H1 (cell line): ENCODE data around the gene LGALS4. TPM values are rescaled to one million over a fixed set of nuclear protein-coding genes. Genes with fewer than 3 reads are reported as not detected.

ENCODE experiments used
- CTCF ChIA-PET: fragments of 300-600 bp; sonication (Branson Sonifier 250); formaldehyde crosslinking; loops from one replicate; lab custom pipeline; 2021; ENCODE audit not compliant: partially characterized antibody; lab: Charles Lee
- POLR2A ChIA-PET: fragments of 300-600 bp; sonication (Branson Sonifier 250); formaldehyde crosslinking; loops from one replicate; lab custom pipeline; 2021; ENCODE audit warnings: inconsistent platforms; ENCODE audit not compliant: partially characterized antibody; lab: Charles Lee
- DNase-seq, 2 experiments: peaks; one replicate each; pipeline versions ENCODE4 v3.0.0 to v3.0.0-alpha.2; 2010 to 2022; ENCODE audit warnings: low spot score in 2 of 2, low read depth in 1 of 2, mixed read lengths in 1 of 2
- FAIRE-seq: peaks from 2 replicates; lab custom pipeline; 2011; peaks lifted over from hg19 to GRCh38; lab: Jason Lieb, UNC
- H2AFZ ChIP-seq: 2 replicates; pipeline ENCODE4 v1.8.1; 2012; ENCODE audit warnings: low read length, inconsistent platforms
- H2AK5ac ChIP-seq: 2 replicates; pipeline ENCODE4 v1.6.1; 2013; ENCODE audit warnings: low read depth, low read length
- H2BK120ac ChIP-seq: replicated peaks from 2 replicates; pipeline ENCODE3; 2013; ENCODE audit warnings: low read depth, low read length, inconsistent platforms
- H2BK12ac ChIP-seq: 2 replicates; pipeline ENCODE4 v1.6.1; 2013; ENCODE audit warnings: low read depth, low read length
- H2BK15ac ChIP-seq: 2 replicates; pipeline ENCODE4 v1.6.1; 2013; ENCODE audit warnings: low read length
- H2BK20ac ChIP-seq: 2 replicates; pipeline ENCODE4 v1.6.1; 2013; ENCODE audit warnings: low read length
- H2BK5ac ChIP-seq: 2 replicates; pipeline ENCODE4 v1.6.1; 2013; ENCODE audit warnings: low read depth, low read length
- H3K14ac ChIP-seq: 2 replicates; pipeline ENCODE4 v1.6.1; 2013; ENCODE audit warnings: inconsistent platforms; ENCODE audit not compliant: insufficient read length
- H3K18ac ChIP-seq: 2 replicates; pipeline ENCODE4 v1.6.1; 2013; ENCODE audit warnings: low read length; ENCODE audit errors: extremely low read depth
- H3K23ac ChIP-seq: 2 replicates; pipeline ENCODE4 v1.6.1; 2013; ENCODE audit warnings: inconsistent platforms; ENCODE audit not compliant: insufficient read length
- H3K23me2 ChIP-seq: 2 replicates; pipeline ENCODE4 v1.6.1; 2013; ENCODE audit warnings: low read depth, low read length
- H3K27ac ChIP-seq: 2 replicates; pipeline ENCODE4 v1.6.1; 2011; ENCODE audit warnings: low read depth, low read length, inconsistent platforms
- H3K27me3 ChIP-seq, 4 experiments: replicated peaks in 1 of 4; 1 replicate in 1 of 4; 2 replicates in 3 of 4; pipeline versions ENCODE4 v1.6.1 to v1.8.1; 2011 to 2013; ENCODE audit warnings: low read length in 3 of 4, mild to moderate bottlenecking in 3 of 4, inconsistent platforms in 2 of 4, mixed read lengths in 2 of 4, moderate library complexity in 1 of 4; ENCODE audit not compliant: control insufficient read depth in 3 of 4, insufficient read depth in 3 of 4; ENCODE audit errors: extremely low read depth in 1 of 4
- H3K36me3 ChIP-seq, 4 experiments: 2 replicates each; pipeline versions ENCODE4 v1.6.1 to v1.8.1; 2011 to 2013; ENCODE audit warnings: mild to moderate bottlenecking in 4 of 4, low read length in 3 of 4, moderate library complexity in 2 of 4, control low read depth in 1 of 4, inconsistent platforms in 1 of 4; ENCODE audit not compliant: insufficient read depth in 4 of 4, control insufficient read depth in 2 of 4
- H3K4ac ChIP-seq: replicated peaks from 2 replicates; pipeline ENCODE3; 2013; ENCODE audit warnings: low read length, low read depth, mixed read lengths, inconsistent platforms; ENCODE audit not compliant: insufficient read length
- H3K4me1 ChIP-seq, 4 experiments: replicated peaks in 1 of 4; 1 replicate in 1 of 4; 2 replicates in 3 of 4; pipeline versions ENCODE4 v1.6.1 to v1.8.1; 2011 to 2013; ENCODE audit warnings: low read length in 3 of 4, inconsistent platforms in 2 of 4, mixed read lengths in 1 of 4; ENCODE audit not compliant: insufficient read depth in 4 of 4, control insufficient read depth in 3 of 4
- H3K4me2 ChIP-seq, 2 experiments: 2 replicates each; pipeline versions ENCODE4 v1.6.1 to v1.8.1; 2011 to 2013; ENCODE audit warnings: low read depth in 2 of 2, low read length in 2 of 2, control low read depth in 1 of 2, inconsistent platforms in 1 of 2, mild to moderate bottlenecking in 1 of 2; ENCODE audit not compliant: insufficient read depth in 1 of 2
- H3K4me3 ChIP-seq, 4 experiments: fragments of 200-600, 300-600 bp in 1 of 4; sonication (generic), shearing (Covaris generic), sonication (Bioruptor Twin) in 1 of 4; 2 replicates each; pipeline versions ENCODE4 v1.5.1 to v1.8.1; 2011 to 2016; ENCODE audit warnings: low read length in 4 of 4, low read depth in 3 of 4, control low read depth in 2 of 4, inconsistent platforms in 2 of 4, mild to moderate bottlenecking in 2 of 4, mixed read lengths in 1 of 4, moderate library complexity in 1 of 4; ENCODE audit not compliant: insufficient read depth in 2 of 4; ENCODE audit errors: extremely low read depth in 1 of 4
- H3K56ac ChIP-seq: replicated peaks from 2 replicates; pipeline ENCODE3; 2013; ENCODE audit warnings: low read depth, mild to moderate bottlenecking, mixed read lengths, low read length, inconsistent platforms; ENCODE audit not compliant: insufficient read length
- H3K79me1 ChIP-seq: 2 replicates; pipeline ENCODE4 v1.6.1; 2013; ENCODE audit warnings: low read depth, low read length, control low read depth
- H3K79me2 ChIP-seq, 2 experiments: 2 replicates each; pipeline versions ENCODE4 v1.6.1 to v1.8.1; 2012 to 2013; ENCODE audit warnings: low read length in 2 of 2, mild to moderate bottlenecking in 2 of 2, inconsistent platforms in 1 of 2; ENCODE audit not compliant: insufficient read depth in 2 of 2, control insufficient read depth in 1 of 2
- H3K9ac ChIP-seq, 4 experiments: replicated peaks in 1 of 4; 1 replicate in 1 of 4; 2 replicates in 3 of 4; pipeline versions ENCODE4 v1.6.1 to v1.8.1; 2011 to 2013; ENCODE audit warnings: low read depth in 3 of 4, low read length in 3 of 4, control low read depth in 2 of 4, mild to moderate bottlenecking in 2 of 4, moderate library complexity in 2 of 4, inconsistent platforms in 1 of 4; ENCODE audit errors: extremely low read depth in 1 of 4
- H3K9me3 ChIP-seq, 2 experiments: 2 replicates each; pipeline versions ENCODE4 v1.6.1 to v1.8.1; 2012 to 2013; ENCODE audit warnings: mild to moderate bottlenecking in 2 of 2, moderate library complexity in 2 of 2, control low read depth in 1 of 2, inconsistent platforms in 1 of 2, low read depth in 1 of 2, low read length in 1 of 2, mixed read lengths in 1 of 2; ENCODE audit not compliant: insufficient read depth in 2 of 2
- H4K20me1 ChIP-seq, 2 experiments: replicated peaks in 1 of 2; 2 replicates each; pipeline versions ENCODE3 to v1.8.1; 2011 to 2013; ENCODE audit warnings: inconsistent platforms in 2 of 2, low read length in 2 of 2, mild to moderate bottlenecking in 1 of 2; ENCODE audit not compliant: insufficient read depth in 2 of 2, control insufficient read depth in 1 of 2
- H4K5ac ChIP-seq: 2 replicates; pipeline ENCODE4 v1.6.1; 2013; ENCODE audit warnings: low read length, low read depth, mixed read lengths, inconsistent platforms; ENCODE audit not compliant: insufficient read length
- H4K8ac ChIP-seq: 2 replicates; pipeline ENCODE4 v1.8.0; 2013; ENCODE audit warnings: mild to moderate bottlenecking, moderate library complexity, low read length, inconsistent platforms; ENCODE audit not compliant: insufficient read depth; ENCODE audit errors: extremely low read depth
- H4K91ac ChIP-seq: replicated peaks from 2 replicates; pipeline ENCODE3; 2013; ENCODE audit warnings: low read length, mixed read lengths, inconsistent platforms; ENCODE audit not compliant: insufficient read length
- CHD1 ChIP-seq: IDR thresholded peaks from 2 replicates; pipeline ENCODE4 v1.6.1; 2012; ENCODE audit warnings: low read depth, low read length, improper control_type of control experiment
- HDAC6 ChIP-seq: IDR thresholded peaks from one replicate; pipeline ENCODE4 v1.7.1; 2012; ENCODE audit warnings: low read depth, mild to moderate bottlenecking, inconsistent platforms, low read length, moderate library complexity
- KDM5A ChIP-seq: fragments of 200-600 bp; IDR thresholded peaks from 2 replicates; pipeline ENCODE4 v1.7.1; 2012; ENCODE audit warnings: mild to moderate bottlenecking, low read length, inconsistent platforms, mixed read lengths
- MAFK ChIP-seq: IDR thresholded peaks from 2 replicates; pipeline ENCODE4 v1.6.1; 2012; ENCODE audit warnings: low read depth, mild to moderate bottlenecking, improper control_type of control experiment, low read length
- RBBP5 ChIP-seq: IDR thresholded peaks from 2 replicates; pipeline ENCODE4 v1.7.1; 2012; ENCODE audit warnings: low read depth, mild to moderate bottlenecking, inconsistent platforms, low read length, moderate library complexity, borderline replicate concordance
- SIRT6 ChIP-seq: IDR thresholded peaks from one replicate; pipeline ENCODE4 v1.7.1; 2012; ENCODE audit warnings: low read length, inconsistent platforms
- SP1 ChIP-seq: IDR thresholded peaks from 2 replicates; pipeline ENCODE4 v1.6.1; 2011; ENCODE audit warnings: low read depth, low read length
- SP2 ChIP-seq: IDR thresholded peaks from 2 replicates; pipeline ENCODE4 v1.6.1; 2012; ENCODE audit warnings: mild to moderate bottlenecking, low read length, inconsistent platforms
- SP4 ChIP-seq: IDR thresholded peaks from 2 replicates; pipeline ENCODE4 v1.6.1; 2012; ENCODE audit warnings: low read length, inconsistent platforms
- ZNF274 ChIP-seq: IDR thresholded peaks from 2 replicates; pipeline ENCODE4 v1.7.0; 2012; ENCODE audit warnings: low read length, borderline replicate concordance; ENCODE audit errors: extremely low read depth
- WGBS, 2 experiments: shearing (Covaris generic) in 1 of 2; methylation state at CpG; one replicate each; pipeline versions ENCODE4 v1.1.6 to v1.1.7; 2013 to 2015; ENCODE audit warnings: low lambda C conversion rate in 2 of 2, mixed read lengths in 2 of 2, inconsistent platforms in 1 of 2, low coverage in 1 of 2, missing lambda C conversion rate in 1 of 2; ENCODE audit not compliant: insufficient replicate concordance in 2 of 2, insufficient coverage in 1 of 2, insufficient read length in 1 of 2; ENCODE audit errors: extremely low coverage in 1 of 2, missing lambda C conversion rate in 1 of 2; 5-methylcytosine and 5-hydroxymethylcytosine counted together
- polyA plus RNA-seq, 7 experiments: library from polyadenylated mRNA; depleted of rRNA in 3 of 7; stranded (reverse) in 5 of 7; unstranded in 2 of 7; fragments of >200 nt in 5 of 7; fragments of 200-250 nt in 2 of 7; gene quantifications; 1 replicate in 5 of 7; 2 replicates in 1 of 7; 4 replicates in 1 of 7; pipeline versions ENCODE4 v1.2.1 to v1.2.3, GENCODE V29; 2011 to 2013; ENCODE audit warnings: missing spikeins in 2 of 7, mixed read lengths in 2 of 7
- total RNA-seq: library from RNA; stranded (reverse); fragmentation: NEBNext Ultra II Directional; extraction: Animal tissue kit (Norgen Biotek cat#: 25700); gene quantifications from 2 replicates; pipeline ENCODE4 v1.2.1, GENCODE V29; 2021

The LGALS4 gene
- total and polyA plus RNA-seq, 2 of the 8 experiments (the other 6 are each of a cell fraction or from before 2014, with no cell fraction given): 0.32 to 0.37 TPM

- Histone ChIP-seq H3K4me3 (peak overlapping the region; percentile 67 to 80 (median 72); a peak in 7 of 8 replicates), H2BK12ac (no peak overlapping the region)
Measured at GRCh38 chr19:38853214-38853613, 40.5 kb upstream of the LGALS4 start.

More at GRCh38 chr19:38853214-38853613, 40.5 kb upstream of the LGALS4 start:
- H2BK15ac ChIP-seq: no peak overlapping the region; the same call in 1 of the 2 replicates
- H3K4me1 ChIP-seq: peaks cover 0 to 13% (median 9%) of the 10 kb centered on the region in 4 experiments; a peak in 6 of 7 replicates
- 0 out of 7 replicates have a peak overlapping the region, but pooled peaks of 1 of the 4 experiments have one; percentile 82 for H3K9ac ChIP-seq
- ChIA-PET CTCF (interaction anchor here (0.6 to 4.3 kb wide), 8 partner anchors 10 to 298 kb away, joined by 3 to 21 read pairs (median 4); no protein-coding TSS in a partner anchor), POLR2A (interaction anchor here (0.6 to 4.5 kb wide), 16 partner anchors 8 to 123 kb away, joined by 3 to 65 read pairs (median 8); partner anchors contain the start of genes CCER2, ECH1, MRPS12 and RINL)
- FAIRE-seq (no peak), DNase-seq (no peak)
- no peak overlapping the region for H3K18ac ChIP-seq
- H3K27ac ChIP-seq: no peak overlapping the region
- 87% methylated on average over 17 of the region's 17 CpGs; no CpG with 5 or more reads in 1 of the 2 experiments for WGBS, 2 experiments
- no peak overlapping the region for H4K91ac ChIP-seq
- H3K23me2 ChIP-seq: peaks cover 21% of the 10 kb centered on the region
- no peak overlapping the region for H3K56ac ChIP-seq
- H3K27me3 ChIP-seq: no peaks in the 10 kb centered on the region
- no peak overlapping the region for H2BK20ac ChIP-seq
- peaks cover 9% of the 10 kb centered on the region in 2 experiments for H3K79me2 ChIP-seq
- peaks cover 4% of the 10 kb centered on the region; the same call in 1 of the 2 replicates for H3K79me1 ChIP-seq
- peaks cover 2 to 5% of the 10 kb centered on the region in 2 experiments for H4K20me1 ChIP-seq
- no peak overlapping the region for H3K23ac ChIP-seq
- H3K4me2 ChIP-seq: peak overlapping the region; percentile 89 to 96
- peaks cover 0 to 8% (median 0%) of the 10 kb centered on the region in 4 experiments; a peak in 1 of 8 replicates for H3K36me3 ChIP-seq
- H2AFZ ChIP-seq: 0 out of 2 replicates have a peak overlapping the region, but pooled peaks have one; percentile 8
- no peak overlapping the region for H2BK120ac ChIP-seq
- peaks cover 0 to 7% of the 10 kb centered on the region in 2 experiments; a peak in 1 of 4 replicates for H3K9me3 ChIP-seq
- H4K8ac ChIP-seq: no peak overlapping the region; the same call in 1 of the 2 replicates
- TF ChIP-seq KDM5A (no peak), RBBP5 (no peak), CHD1 (no peak), SP1 (no peak), ZNF274 (no peak), SIRT6 (no peak), HDAC6 (no peak), SP2 (no peak), SP4 (no peak), MAFK (no peak)
- H2AK5ac ChIP-seq: no peak overlapping the region
- no peak overlapping the region for H4K5ac ChIP-seq
- no peak overlapping the region for H3K14ac ChIP-seq
- no peak overlapping the region for H2BK5ac ChIP-seq
- H3K4ac ChIP-seq: no peak overlapping the region
